Stimulated activated CD8-positive, alpha-beta memory T cell treated with anti-CD3 and anti-CD28 coated beads, Interleukin-7, amount 100 ng/mL, for 1 hour (primary cell): ENCODE data around the gene SCN5A.

Experiments used
- DNase-seq, 2 donors: peaks; one replicate each; pipeline ENCODE4 v3.0.0-alpha.2; 2020; ENCODE audit warnings: low read depth in 2 of 2

Gene SCN5A

GRCh38 chr3:38647217-38647970, 2.1 kb downstream of the SCN5A start:
- no peak for DNase-seq

DNA sequence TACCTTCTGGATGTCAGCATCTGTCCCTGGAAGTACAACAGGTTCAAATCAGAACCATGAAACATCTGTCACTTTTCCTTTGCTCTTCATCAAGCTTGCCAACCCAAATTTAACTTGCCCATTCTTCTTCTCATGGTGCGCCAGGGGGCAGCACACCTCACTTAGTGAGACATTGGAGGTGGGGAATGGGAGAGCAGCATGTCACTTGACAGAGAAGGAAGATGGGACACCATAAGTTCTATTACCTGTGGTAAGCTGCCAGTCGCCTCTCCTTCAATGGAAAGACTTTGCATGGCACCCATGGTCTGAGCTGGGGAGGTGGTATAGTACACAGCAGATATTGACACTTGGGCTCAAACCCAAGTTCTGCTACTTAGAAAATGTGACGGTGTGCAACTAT, 2.9 kb downstream of the SCN5A start:
- DNase-seq = no peak

GRCh38 chr3:38646062-38646461, 3.4 kb downstream of the SCN5A start:
- no peak for DNase-seq

- DNase-seq = no peak
Observed at GRCh38 chr3:38645601-38646000, 3.9 kb downstream of the SCN5A start.

GRCh38 chr3:38645076-38645475, 4.4 kb downstream of the SCN5A start:
- no peak for DNase-seq

GRCh38 chr3:38644662-38645053, 4.8 kb downstream of the SCN5A start:
- DNase-seq = no peak

DNA sequence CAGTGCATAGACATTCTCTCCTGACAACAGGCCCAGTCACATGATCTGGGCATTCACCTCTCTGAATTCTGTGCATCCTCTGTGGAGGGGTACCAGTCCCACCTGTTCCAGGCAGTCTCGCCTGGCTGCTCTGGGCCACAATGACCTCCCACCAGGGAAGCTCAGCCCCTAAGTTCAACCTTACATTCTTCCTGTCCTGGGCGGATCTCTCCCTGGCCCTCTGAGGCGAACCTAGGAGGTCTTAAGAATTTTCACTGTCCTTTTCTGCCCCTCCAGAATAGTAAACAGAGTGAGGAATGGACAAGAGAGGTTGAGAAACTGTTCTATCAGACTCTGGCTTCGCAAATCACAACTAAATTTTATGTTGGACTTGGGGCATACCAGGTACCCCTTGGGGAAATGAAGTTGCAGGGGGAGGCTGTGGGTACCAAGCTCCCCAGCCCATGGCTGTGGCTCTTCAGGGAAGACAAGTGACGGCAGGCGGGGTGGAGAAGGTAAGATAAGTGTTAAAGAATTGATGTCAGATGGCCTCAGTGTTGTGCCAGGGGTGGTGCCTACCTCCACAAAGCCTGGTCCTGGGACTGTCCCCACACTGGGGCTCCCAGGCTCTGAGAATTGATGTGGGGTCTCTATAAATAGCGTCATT, 5.3 kb downstream of the SCN5A start:
- DNase-seq = no peak

DNA sequence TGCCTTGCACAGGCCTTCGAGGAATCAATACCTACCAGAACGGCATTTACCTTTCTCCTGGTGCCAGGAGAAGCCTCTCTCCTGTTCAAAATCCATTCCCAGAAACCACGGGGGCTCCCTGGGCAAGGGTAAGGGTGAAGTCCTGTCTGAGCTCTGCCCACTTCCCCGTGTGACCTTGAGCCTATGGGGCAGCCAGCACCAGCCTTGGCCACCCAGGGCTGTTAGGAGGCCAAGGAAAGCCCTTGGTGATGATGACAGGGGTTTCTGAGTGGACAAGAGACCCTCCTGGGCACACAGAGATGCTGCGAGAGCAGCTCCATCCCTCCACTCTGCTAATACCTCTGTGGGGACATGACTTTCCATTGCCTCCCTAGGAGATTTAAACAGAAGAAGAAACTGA, 5.9 kb downstream of the SCN5A start:
- DNase-seq = no peak

- no peak for DNase-seq
Observed at GRCh38 chr3:38643090-38643489, 6.4 kb downstream of the SCN5A start.

DNA sequence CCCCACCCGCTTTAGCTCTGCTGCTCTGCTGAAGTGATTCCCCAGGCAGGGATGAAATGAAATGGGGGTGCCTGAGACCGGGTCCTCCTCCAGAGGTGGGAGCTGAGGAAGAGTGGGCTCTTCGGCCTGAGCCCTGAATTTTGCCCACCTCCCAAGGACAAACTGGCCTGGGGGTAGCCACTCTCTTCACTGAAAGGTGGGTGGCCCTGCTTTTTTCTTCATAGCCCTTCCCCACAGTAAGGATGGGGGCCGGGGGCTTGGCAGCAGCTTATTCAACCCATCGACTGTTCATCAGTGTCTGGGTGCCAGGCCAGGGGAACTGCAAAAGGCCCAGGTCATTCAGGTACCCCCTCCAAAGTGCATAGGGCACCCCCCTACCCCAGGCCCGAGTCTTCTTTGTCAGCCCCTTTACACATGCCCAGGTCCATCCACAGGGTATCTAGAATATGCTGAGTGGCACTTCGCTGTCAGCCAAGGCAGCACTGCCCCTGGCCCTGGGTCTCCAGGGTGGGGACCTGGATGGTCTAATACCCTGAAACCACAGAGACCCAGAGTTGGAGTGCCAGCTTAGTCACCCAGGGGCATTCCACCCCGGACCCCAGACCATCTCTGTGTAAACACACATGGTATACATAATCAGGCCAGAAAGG, 7.9 kb downstream of the SCN5A start:
- DNase-seq = no peak

DNA sequence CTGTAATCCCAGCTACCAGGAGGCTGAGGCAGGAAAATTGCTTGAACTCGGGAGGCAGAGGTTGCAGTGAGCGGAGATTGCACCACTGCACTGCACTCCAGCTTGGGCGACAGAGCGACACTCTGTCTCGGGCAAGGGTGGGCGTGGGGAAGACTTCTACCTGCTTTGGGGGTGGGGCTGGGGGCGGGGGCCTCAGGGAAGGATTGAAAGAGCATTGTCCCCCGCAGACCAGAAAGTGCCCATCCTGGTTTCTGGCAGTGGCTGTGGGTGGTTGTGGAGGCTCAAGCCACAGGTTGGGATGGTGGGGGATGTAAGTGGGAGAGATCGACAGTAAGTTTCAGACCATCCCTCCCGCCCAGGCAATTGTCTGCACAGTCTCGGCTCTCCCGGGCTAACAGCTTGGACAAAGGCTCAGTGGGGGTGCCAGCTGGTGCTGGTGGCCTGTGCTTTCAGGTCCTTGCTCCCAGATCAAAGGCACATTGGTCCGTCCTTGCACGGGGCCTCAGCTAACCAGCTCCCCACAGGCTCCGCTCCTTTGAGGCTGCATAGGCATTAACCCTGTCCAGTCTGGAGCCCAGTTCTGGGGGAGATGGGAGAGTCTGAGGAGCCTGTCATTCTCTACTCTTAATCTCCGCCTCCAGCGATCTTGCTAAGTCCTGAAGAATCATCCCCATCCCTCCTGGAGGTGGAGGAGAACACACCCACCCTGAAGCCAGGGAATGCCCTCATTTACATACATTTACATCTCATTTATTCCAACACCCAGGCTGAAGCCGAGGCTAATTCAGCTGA, 8.6 kb downstream of the SCN5A start:
- DNase-seq = no peak

- DNase-seq = no peak
Observed at GRCh38 chr3:38638354-38638753, 11.1 kb downstream of the SCN5A start.

GRCh38 chr3:38637906-38638305, 11.6 kb downstream of the SCN5A start:
- DNase-seq = no peak

- DNase-seq = no peak
Observed at GRCh38 chr3:38636881-38637280, 12.6 kb downstream of the SCN5A start.

DNA sequence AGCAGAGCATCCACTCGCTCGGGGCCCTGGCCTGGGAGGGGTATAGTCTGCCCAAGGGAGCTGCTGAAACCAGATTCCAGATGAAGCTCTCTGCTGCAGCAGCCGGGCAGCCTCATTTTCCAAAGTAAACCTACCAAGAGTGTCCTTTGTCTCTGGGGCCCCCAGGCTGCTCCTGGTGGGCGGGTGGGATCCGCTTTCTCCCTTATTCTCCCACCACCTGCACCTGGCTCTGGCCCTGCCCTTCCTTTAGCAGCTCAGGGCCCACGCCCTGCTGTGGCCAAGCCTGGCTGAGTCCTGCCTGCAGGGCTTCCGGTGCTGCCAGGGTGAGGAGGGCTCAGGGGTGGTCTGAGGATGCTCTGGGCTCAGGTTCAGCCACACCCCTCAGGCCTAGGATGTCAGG, 13.0 kb downstream of the SCN5A start:
- no peak for DNase-seq

GRCh38 chr3:38634111-38634510, 15.4 kb downstream of the SCN5A start:
- DNase-seq = no peak

DNA sequence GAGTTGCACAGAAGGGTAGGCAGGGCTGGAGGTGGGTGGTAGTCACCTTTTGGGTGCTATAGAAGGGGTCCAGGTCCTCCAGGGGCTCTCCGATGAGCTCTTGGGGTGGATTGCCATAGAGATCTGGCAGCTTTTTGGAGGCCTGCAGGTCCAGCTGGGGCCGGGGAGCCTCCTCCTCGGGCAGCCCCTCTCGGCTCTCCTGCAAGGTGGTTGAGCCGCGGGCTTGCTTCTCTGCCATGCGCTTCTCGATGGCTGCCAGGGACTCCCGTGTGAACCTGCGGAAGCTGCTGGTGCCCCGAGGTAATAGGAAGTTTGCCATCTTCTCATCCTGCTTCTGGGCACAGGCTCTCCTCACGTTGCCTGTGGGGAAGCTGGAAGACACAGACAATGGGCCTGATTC, 16.5 kb downstream of the SCN5A start:
- no peak for DNase-seq

GRCh38 chr3:38630606-38631005, 18.9 kb downstream of the SCN5A start:
- DNase-seq = no peak

- no peak for DNase-seq
Observed at GRCh38 chr3:38630070-38630469, 19.4 kb downstream of the SCN5A start.

DNA sequence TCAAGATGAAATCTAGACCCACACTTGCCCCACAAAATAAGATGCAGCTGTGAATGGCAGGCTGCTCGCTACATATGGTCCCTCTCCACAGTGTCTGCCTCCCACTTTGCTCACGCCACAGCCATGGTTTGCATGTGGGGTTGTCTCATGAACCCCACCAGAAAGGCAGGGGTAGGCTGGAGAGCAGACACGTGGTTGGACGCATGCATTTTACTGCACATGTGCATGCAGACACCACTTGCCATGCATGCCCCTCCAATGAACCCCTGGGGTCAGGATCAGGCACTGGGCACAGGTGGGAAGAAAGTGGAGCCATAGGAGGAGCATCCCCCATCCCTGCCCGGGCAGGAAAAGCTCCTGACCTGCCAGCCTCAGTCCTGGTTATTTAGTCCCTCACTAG, 20.7 kb downstream of the SCN5A start:
- DNase-seq = no peak

DNA sequence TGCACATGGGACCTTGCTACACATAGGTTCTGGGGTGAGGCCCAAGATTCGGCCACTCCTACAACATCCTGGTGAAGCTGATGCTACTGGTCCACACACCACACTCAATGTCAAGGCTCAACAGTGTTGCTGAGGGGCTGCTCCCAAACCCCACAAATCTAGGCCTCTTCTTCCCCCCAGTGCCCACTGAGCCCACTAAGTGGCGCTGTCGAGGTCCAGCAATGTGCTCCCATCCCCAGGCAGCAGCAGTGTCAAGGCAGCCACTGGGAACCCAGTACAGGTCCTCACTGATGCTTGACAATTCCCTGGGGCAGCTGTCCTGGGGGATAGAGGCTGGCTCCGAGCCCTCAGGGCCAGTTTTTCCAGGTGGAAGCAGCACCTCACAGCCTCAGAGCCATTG, 21.5 kb downstream of the SCN5A start:
- DNase-seq = no peak

- no peak for DNase-seq
Observed at GRCh38 chr3:38626171-38626570, 23.3 kb downstream of the SCN5A start.
